Common myeloid progenitor, CD34-positive (primary cell): ENCODE results near the gene CAMTA2.
"Not testable (repeated sequence)": the region's sequence is repeated elsewhere in the genome, so short reads cannot be mapped to it uniquely, and the experiment has no call there.

ENCODE experiments used
- CTCF ChIA-PET: fragments of 350-600 bp; sonication (Branson Sonifier 250); formaldehyde crosslinking; loops from one replicate; lab custom pipeline; 2021; ENCODE audit warnings: antibody characterized with exemption; lab: Charles Lee
- POLR2A ChIA-PET: fragments of 350-600 bp; sonication (Branson Sonifier 250); formaldehyde crosslinking; loops from one replicate; lab custom pipeline; 2021; ENCODE audit warnings: antibody characterized with exemption; lab: Charles Lee
- DNase-seq, 3 donors: peaks; one replicate each; pipeline versions ENCODE4 v3.0.0 to v3.0.0-alpha.2; 2013
- H3K27ac ChIP-seq, 2 experiments: 1 replicate in 1 of 2; 2 replicates in 1 of 2; pipeline ENCODE4 v1.7.0; 2013; ENCODE audit warnings: inconsistent platforms in 2 of 2, low read length in 2 of 2, mild to moderate bottlenecking in 2 of 2, low read depth in 1 of 2, moderate library complexity in 1 of 2; ENCODE audit not compliant: severe bottlenecking in 2 of 2, insufficient read depth in 1 of 2, poor library complexity in 1 of 2
- H3K27me3 ChIP-seq, 5 experiments: replicated peaks in 2 of 5; 1 replicate in 3 of 5; 2 replicates in 2 of 5; pipeline versions ENCODE4 v1.6.1 to v1.7.0; 2013; ENCODE audit warnings: low read length in 4 of 5, mild to moderate bottlenecking in 2 of 5, moderate library complexity in 2 of 5, inconsistent platforms in 1 of 5; ENCODE audit not compliant: insufficient read depth in 5 of 5, control insufficient read depth in 4 of 5
- H3K36me3 ChIP-seq, 4 experiments: 1 replicate in 2 of 4; 2 replicates in 2 of 4; pipeline versions ENCODE4 v1.6.1 to v1.7.0; 2013; ENCODE audit warnings: low read length in 3 of 4, control low read depth in 1 of 4, mild to moderate bottlenecking in 1 of 4; ENCODE audit not compliant: control insufficient read depth in 4 of 4, insufficient read depth in 4 of 4
- H3K4me1 ChIP-seq, 4 experiments: 1 replicate in 3 of 4; 2 replicates in 1 of 4; pipeline versions ENCODE4 v1.6.1 to v1.7.1; 2013; ENCODE audit warnings: low read length in 3 of 4, mild to moderate bottlenecking in 3 of 4, control low read depth in 1 of 4, inconsistent platforms in 1 of 4, moderate library complexity in 1 of 4; ENCODE audit not compliant: control insufficient read depth in 4 of 4, insufficient read depth in 4 of 4; ENCODE audit errors: control extremely low read depth in 1 of 4
- H3K4me3 ChIP-seq, 7 experiments: 1 replicate in 4 of 7; 2 replicates in 3 of 7; pipeline versions ENCODE4 v1.5.1 to v1.7.0; 2013; ENCODE audit warnings: mild to moderate bottlenecking in 7 of 7, low read length in 6 of 7, moderate library complexity in 6 of 7, inconsistent platforms in 2 of 7, low read depth in 2 of 7, control low read depth in 1 of 7; ENCODE audit not compliant: insufficient read depth in 4 of 7, control insufficient read depth in 1 of 7; ENCODE audit errors: extremely low read depth in 1 of 7
- H3K9me3 ChIP-seq, 5 experiments: 1 replicate in 4 of 5; 2 replicates in 1 of 5; pipeline versions ENCODE4 v1.6.1 to v1.7.1; 2013; ENCODE audit warnings: low read length in 4 of 5, mild to moderate bottlenecking in 2 of 5, inconsistent platforms in 1 of 5, low read depth in 1 of 5, moderate library complexity in 1 of 5; ENCODE audit not compliant: control insufficient read depth in 4 of 5, insufficient read depth in 2 of 5; ENCODE audit errors: control extremely low read depth in 1 of 5
- WGBS: methylation state at CpG from one replicate; pipeline ENCODE4 v1.1.5; 2013; ENCODE audit not compliant: insufficient coverage; 5-methylcytosine and 5-hydroxymethylcytosine counted together

Gene CAMTA2

GRCh38 chr17:4926577-4927335 lies 60.7 kb downstream of the CAMTA2 start:
- POLR2A ChIA-PET, H3K27ac ChIP-seq, H3K9me3 ChIP-seq, DNase-seq, H3K27me3 ChIP-seq, H3K4me3 ChIP-seq, H3K36me3 ChIP-seq: not testable (repeated sequence)
- CTCF ChIA-PET: interaction anchor here (0.9 to 1.7 kb wide), 2 partner anchors 14 to 18 kb away, joined by 4 to 7 read pairs; no protein-coding TSS in a partner anchor
- WGBS: 95% methylated on average over 20 of the region's 24 CpGs
- peaks cover 0 to 11% (median 5%) of the 10 kb centered on the region in 4 experiments for H3K4me1 ChIP-seq

DNA sequence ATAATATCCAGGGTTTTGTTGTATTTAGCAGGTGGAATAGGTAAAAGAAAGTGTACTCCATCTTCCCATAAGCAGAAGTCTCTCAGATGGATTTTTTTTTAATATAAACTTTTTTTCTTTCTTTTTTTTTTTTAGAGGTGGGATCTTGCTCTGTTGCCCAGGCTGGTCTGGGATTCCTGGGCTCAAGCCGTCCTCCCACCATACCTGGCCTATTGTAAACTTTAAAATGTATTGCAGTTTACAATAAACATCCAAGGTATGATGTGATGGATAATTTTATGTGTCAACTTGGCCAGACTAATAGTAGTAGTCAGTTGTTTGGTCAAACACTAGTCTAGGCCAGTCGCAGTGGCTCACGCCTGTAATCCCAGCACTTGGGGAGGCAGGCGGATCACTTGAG lies 66.2 kb downstream of the CAMTA2 start:
- Histone ChIP-seq H3K9me3 (no peaks in the 10 kb centered on the region), H3K4me3 (no peak overlapping the region), H3K36me3 (no peaks in the 10 kb centered on the region), H3K27ac (no peak overlapping the region), H3K27me3 (no peaks in the 10 kb centered on the region), H3K4me1 (peaks cover 0 to 7% (median 0%) of the 10 kb centered on the region in 4 experiments)
- DNase-seq: no peak
- no CpG with 5 or more reads among the region's 4 CpGs for WGBS
- POLR2A ChIA-PET: no interaction called here
- CTCF ChIA-PET: interaction anchor here (1.0 kb wide), 1 partner anchor 13 kb away, joined by 3 read pairs; no protein-coding TSS in a partner anchor

DNA sequence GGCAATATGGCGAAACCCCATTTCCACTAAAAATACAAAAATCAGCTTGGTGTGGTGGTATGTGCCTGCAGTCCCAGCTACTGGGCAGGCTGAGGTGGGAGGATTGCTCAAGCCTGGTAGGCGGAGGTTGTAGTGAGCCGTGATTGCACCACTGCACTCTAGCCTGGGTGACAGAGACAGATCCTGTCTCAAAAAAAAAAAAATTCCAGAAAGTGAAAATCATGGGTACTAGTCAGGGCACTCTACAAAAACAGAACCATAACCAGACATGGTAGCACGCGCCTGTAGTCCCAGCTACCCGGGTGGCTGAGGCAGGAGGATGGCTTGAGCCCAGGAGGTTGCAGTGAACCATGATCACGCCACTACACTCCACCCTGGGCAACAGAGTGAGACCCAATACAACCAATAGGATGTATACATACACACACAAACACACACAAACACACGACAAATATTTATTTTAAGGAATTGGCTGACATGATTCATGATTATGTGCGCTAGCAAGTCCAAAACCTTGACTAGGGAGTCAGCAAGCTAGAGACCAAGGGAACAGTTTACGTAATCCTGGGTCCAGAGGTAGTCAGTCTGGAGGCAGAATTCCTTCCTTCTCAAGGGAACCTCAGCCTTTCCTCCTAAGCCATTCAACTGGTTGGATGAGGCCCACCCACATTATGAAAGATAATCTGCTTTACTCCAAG lies 67.0 kb downstream of the CAMTA2 start:
- Histone ChIP-seq H3K27me3 (no peaks in the 10 kb centered on the region), H3K36me3 (no peaks in the 10 kb centered on the region), H3K4me3 (no peak overlapping the region), H3K27ac (no peak overlapping the region), H3K4me1 (peaks cover 0 to 7% (median 0%) of the 10 kb centered on the region in 4 experiments), H3K9me3 (no peaks in the 10 kb centered on the region)
- DNase-seq: no peak
- POLR2A ChIA-PET: interaction anchor here (0.6 kb wide), 1 partner anchor 74 kb away, joined by 3 read pairs; no protein-coding TSS in a partner anchor
- 93% methylated on average over 2 of the region's 10 CpGs for WGBS
- CTCF ChIA-PET: interaction anchor here (1.0 to 1.4 kb wide), 2 partner anchors 12 to 100 kb away, joined by 3 read pairs; no protein-coding TSS in a partner anchor

DNA sequence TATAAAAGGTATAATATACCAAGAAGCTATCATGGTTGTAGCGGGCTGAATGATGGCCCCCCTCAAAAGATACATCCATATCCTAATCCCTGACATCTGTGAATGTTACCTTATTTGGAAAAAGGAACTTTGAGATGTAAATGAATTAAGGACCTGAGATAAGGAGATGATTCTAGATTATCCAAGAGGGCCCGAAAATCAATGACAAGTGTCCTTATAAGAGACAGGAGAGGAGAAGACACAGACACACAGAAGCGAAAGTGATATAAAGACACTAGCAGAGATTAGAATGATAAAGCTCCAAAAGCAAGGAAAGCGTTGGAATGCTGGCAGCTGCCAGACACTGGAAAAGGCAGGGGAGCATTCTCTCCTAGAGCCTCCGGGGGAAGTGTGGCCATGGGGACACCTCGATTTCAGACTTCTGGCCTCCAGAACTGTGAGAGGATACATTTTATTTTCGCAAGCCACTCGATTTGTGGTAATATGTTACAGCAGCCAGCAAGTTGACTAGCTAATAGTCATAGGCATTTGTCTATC lies 67.9 kb downstream of the CAMTA2 start:
- Histone ChIP-seq H3K27me3 (no peaks in the 10 kb centered on the region), H3K4me3 (no peak overlapping the region), H3K36me3 (no peaks in the 10 kb centered on the region), H3K9me3 (no peaks in the 10 kb centered on the region), H3K27ac (no peak overlapping the region), H3K4me1 (peaks cover 0 to 7% (median 0%) of the 10 kb centered on the region in 4 experiments)
- DNase-seq: no peak
- ChIA-PET CTCF (interaction anchor here (0.9 to 2.4 kb wide), 4 partner anchors 10 to 100 kb away, joined by 3 to 7 read pairs (median 3); partner anchors contain the start of genes RNF167 and SLC25A11), POLR2A (no interaction called here)
- 94% methylated on average over 5 of the region's 8 CpGs for WGBS
